Stimulated activated CD8-positive, alpha-beta memory T cell treated with anti-CD3 and anti-CD28 coated beads, Interleukin-7, amount 100 ng/mL, for 24 hours (primary cell): ENCODE data around the gene DGKD.

Experiments used
- DNase-seq: peaks from one replicate; pipeline ENCODE4 v3.0.0-alpha.2; 2020; ENCODE audit warnings: low read depth

The DGKD gene

DNA sequence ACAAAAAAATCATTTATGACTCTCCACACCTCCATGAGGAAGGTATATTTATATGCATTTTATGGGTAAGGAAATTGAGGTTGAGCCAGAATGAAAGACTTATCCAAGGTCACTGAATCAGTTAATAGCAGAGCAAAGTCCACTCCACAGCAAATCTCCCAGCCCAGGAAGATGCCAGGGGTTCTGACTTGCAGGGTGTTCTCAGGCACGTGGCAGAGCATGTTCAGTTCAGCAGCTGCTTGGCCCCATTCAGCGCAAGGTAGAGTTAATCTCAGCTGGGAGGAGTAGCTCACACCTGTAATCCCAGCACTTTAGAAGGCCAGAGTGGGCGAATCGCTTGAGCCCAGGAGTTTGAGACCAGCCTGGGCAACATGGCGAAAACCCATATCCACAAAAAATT, 17.8 kb upstream of the DGKD start:
- no peak for DNase-seq

DNA sequence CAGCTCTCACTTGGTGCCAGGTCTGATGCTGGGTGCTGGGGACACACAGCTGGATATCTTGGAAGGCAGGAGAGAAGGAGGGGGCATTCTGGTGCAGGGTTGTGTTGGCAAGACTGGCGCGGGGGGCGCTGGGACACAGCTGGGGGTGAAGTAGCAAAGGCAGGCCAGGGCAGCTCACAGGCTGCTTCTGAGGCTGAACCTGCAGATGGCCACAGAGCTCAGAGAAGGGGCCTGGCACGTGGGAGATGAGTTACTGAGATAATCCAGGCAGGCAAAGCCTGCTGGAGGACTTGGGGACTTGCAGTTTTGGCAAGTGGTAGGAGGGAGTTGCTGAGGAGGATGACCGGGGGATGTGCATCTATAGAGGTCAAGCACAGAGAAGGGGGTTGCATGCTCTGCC, 16.2 kb upstream of the DGKD start:
- DNase-seq: no peak

DNA sequence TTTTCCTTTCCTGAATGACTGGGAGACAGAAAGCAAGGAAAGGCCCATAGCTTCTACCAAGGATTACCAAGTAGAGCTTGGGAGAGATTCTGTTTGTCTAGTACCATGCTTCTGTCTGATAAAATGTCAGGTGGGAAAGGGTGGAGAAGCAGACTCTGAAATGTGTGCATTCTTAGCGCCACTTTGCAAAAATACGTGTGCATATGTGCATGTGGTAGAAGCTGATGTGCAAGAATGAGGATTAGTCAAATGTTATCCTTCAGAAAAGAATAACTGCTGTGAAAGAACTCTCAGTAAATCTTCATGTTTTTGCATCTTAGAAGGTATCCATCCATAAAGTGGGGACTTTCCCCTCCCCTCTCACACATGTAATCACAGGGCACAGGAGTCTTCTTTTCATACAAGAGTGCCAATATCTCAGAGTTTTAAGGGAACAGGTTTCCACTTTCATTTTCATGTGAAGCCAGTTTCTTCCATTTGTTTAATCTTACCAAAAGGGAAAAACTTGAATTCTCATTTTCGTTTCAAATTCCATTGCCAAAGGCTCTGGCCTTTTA, 15.4 kb upstream of the DGKD start:
- no peak for DNase-seq

DNA sequence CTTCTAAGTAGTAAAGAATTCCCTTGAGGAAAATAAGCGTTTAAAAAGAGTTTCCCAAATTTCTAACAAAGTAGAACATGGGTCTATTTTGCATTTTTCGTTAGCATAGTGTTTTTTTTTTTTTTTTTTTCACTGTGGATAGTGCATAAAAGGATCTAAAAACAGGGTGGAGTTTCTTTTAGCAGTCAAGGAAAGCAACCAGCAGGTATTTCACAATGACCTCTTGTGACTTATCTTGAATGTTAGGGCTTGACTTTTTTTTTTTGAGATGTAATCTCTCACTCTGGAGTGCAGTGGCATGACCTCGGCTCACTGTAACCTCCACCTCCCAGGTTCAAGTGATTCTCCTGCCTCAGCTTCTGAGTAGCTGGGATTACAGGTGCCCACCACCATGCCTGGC, 14.9 kb upstream of the DGKD start:
- no peak for DNase-seq

DNA sequence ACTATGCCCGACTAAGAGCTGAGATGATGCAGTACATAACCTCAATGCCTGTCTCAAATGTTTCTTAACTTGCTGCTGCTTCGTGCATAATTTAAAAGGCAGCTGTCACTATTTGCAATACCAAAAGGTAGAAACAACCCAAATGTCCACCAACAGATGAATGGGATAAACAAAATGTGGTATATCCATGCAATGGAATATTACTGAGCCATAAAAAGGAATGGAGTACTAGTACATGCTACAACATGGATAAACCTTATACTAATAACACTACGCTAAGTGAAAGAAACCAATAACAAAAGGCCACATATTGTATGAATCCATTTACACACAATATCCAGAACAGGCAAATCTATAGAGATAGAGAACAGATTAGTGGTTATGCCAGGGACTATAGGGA, 13.0 kb upstream of the DGKD start:
- DNase-seq: no peak

DNA sequence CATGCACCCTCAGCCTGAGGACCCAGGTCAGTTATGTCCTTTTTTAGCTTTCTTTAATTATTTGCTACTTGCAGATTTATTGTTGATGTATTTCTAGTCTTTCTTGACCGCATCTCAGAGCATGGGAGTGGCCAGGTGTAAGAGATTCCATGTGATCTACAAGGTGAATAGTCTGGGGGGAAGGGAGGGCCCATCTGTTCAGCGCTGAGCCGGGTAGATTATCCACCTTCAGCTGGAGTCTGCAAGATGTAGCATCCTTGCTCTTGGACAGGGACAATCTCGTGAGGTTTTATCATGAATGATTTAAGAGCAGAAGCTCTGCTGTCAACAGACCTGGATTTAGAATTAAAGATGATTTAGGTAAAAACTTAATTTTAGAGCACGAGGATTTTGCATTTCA, 12.0 kb upstream of the DGKD start:
- DNase-seq: no peak

DNA sequence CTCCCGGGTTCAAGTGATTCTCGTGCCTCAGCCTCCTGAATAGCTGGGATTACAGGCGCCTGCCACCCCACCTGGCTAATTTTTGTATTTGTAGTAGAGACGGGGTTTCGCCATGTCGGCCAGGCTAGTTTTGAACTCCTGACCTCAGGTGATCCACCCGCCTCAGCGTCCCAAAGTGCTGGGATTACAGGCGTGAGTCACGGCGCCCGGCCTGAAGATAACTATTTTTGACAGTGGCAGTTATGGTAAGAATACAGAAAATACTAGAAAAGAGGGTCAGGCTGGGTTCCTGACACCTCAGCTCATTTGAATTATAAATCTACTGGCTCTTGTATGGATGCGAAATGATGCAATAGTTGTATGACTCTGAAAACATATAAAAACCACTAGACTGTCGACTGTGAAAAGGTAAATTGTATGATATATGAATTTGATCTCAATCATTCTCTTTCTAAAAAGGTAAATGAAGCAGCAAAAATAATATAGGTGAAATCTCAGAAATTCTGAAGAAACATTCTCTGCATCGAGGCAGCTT, 11.1 kb upstream of the DGKD start:
- DNase-seq: no peak

DNA sequence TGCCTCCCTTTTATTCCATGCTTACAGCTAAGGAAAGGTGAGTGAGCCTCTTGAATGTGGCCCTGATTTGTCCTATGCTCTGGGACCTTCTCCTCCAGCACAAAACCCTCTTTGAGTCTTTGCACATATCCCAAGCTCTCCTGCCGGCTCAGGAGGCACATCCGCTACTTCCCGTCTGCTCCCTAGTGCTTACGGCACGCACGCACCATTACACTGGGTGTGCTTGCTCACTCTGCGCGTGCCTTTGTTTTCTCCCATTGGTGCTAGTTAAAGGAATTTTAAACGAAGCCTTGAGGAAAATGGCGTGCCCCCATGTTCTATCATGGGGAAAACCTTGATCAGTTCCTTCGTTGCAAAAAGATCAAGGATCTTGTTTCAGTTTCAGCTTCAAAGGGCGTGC, 7.9 kb upstream of the DGKD start:
- no peak for DNase-seq

DNA sequence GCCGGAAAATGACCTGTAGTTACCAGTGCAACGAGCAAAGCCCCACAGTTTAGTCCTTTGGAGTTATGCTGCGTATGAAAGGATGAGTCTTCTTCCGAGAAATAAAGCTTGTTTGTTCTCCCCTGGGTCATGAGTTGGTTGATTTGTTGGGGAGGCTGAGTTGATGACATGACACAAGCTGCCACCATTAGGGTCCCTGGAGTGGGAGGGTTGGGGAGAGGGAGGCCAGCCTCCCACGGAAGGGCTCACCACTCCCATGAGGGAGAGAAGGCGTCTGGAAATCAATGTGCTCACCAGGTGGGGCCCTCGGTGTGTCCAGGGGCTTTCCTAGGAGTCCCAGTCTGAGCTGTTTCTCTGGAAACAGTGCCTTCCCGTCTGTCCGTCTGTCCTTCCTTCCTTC, 7.4 kb upstream of the DGKD start:
- no peak for DNase-seq

DNA sequence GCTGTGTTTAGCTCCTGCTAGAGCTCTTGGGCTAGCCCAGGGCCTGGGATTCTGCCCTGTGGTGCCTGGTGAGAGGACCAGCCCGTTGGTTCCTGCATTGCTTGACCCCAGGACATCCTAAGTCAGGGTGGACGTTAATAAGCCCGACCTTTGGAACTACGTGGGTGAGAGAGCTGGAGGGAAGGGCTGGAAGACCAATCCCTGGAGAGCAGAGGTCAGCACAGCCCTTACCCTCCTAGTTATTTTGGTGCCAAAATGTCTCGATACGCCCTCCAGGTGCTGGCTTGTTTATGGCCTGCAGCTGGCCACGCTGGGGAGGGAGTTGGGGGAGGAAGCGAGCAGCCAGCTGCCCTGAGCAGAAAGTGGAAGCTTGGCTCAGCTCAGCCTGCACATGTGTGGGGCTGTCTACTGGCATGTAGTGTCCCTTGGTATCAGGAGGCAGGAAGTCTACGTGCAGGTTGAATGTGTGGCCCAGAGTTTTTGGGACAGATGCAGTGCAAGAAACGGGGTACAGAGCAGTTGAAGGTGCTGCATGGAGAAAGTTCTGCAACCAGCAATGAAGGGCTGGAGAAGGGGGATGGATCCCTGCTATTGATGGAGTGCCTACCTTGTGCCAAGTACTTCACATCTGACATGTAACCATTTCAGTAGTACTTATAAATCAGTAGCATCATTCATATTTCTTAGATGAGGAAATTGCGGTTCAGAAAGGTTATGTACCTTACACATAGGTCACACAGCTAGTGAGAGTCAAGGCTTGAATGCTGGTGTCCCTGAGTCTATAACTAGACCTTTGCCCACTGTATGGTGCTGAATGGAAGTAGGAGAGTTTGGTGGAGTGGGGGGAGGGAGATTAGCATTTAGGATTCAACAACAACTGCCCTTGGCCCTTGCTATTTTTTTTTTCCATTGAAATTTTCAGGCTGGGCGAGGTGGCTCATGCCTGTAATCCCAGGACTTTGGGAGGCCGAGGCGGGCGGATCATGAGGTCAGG, 5.0 kb upstream of the DGKD start:
- no peak for DNase-seq

DNA sequence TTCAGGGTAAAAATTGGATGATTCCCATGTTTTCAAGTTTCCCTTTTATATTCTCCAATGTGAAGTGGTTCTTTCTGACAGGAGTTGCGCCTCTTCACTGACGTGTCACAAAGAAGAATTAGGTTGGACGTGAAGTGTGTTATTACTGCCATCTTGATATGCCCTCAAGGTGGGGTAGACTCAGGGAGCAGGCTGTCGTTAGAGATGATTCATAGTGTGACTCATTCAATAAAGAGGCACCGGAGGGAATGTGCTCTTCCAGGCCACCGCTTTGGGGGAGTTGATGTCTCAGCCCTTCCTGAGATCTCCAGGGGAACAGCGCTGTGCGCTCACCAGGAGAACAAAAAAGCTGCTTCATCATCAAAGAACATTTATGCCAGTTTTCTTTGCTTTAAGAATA, 3.6 kb upstream of the DGKD start:
- no peak for DNase-seq

DNA sequence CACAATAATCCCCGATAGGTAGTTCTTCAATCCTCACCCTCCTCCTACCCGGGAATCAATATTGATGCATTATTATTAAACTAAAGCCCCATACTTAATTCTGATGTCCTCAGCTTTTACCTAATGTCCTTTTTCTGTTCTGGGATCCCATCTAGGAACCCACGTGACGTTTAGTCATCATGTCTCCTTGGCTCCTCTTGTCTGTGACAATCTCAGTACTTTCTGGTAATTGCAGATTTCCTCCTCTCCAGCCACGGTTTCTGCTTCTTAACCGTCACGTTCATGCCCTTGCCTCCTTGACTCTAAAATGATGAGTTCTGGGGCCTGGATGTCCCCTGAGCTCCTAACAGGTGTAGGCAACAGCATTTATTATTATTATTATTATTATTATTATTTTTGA, 2.9 kb upstream of the DGKD start:
- DNase-seq: no peak

DNA sequence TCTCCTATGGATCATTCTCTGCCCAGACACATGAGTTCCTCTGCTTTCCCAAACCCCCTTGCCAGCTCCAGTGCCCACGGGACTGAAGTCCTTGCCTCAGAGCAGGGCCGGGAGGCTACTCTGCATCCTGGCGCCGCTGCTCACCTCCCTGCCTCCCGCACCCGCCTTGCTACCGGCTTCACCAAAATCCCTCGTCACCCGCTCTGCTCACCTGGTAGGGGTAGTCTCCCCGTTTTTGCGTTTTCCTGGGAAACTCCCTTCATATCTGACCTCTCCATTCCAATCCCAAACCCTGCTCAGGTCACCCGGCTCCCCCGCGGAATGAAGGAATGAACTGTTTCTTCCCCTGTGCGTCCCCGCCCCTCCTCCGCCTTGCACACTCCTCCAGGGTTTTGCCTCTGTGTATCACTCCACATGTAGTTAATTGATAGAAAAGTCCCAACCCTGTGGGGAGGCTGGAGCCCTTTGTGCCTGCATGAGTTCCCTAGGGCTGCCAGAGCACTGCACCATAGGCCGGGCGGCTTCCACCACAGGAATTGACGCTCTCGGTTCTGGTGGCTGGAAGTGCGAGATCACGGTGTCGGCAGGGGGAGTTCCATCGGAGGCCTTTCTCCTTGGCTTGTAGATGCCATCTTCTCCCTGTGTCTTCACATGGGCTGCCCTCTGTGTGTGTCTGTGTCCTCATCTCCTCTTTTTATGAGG, 2.0 kb upstream of the DGKD start:
- no peak for DNase-seq

DNA sequence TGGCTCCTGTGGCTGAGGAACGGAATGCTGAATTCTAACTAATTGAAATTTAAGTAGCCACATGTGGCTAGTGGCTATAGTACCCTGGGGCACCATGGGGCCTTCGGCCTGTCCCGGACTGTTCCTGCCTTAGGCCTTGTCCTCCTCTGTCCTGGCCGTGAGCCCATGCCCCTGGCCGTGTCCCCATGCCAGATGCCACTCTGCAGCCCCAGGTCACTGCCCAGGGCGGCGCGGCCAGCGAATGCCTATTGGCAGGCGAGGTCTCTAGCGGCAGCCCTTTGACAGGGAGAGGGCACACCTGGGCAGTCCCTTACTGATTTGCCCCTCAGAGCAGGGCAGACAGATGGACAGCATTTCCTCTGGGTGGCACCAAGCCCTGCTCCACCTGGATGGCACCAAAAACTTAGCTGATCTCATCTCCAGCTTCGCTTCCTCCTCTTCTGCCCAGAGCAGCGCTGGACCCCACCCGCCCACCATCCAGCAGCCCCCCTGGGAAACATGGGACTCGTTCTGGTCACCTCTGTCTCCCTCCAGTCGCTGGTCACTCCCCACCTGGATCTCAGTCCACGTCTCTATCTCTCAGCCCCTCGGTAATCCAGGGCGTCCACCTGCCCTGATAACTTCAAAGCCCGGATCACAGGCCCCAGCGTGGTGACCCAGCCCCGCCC, 1.1 kb upstream of the DGKD start:
- DNase-seq: no peak

DNA sequence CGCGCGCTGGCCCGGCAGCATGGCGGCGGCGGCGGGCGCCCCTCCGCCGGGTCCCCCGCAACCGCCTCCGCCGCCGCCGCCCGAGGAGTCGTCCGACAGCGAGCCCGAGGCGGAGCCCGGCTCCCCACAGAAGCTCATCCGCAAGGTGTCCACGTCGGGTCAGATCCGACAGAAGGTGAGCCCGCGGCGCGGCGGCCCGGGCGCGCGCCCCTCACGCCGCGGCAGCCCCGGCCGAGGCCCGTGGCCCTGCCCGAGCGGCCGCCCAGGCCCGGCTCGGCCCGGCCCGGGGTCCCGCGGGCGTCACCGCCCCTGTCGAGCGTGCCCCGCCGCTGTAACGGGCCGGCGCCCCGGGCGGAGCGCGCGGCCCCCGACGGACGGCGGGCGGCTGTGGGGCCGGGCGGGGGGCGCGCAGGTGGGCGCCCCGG, 218 bp downstream of the DGKD start:
- DNase-seq: no peak

DNA sequence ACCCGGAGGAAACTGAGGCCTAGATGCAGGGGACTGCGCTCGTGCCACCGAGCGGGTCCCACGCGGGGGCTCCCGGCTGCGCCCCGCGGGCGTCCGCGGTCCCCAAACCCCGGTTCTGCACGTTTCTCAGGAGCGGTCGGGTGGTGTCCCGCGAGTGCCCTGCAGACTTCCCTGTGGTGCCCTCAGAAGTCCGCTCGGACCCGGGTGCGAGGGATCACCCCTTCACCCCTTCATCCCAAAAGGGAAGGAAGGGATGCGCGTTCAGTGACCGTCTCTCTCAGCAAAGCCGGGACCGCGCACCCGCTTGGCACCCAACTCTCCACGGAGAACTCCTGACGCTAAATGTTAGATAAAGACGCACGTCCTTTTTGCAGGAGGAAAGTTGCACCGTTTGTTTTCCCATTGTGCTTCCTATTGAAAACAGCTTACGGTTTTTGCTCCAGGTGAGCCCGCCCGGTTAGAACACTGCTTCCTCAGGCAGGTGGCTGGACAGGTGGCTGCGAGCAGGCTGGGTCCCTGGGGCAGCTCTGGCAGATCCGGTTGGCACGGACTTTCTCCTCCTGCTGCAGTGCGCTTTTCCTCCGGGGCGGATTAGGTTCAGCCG, 779 bp downstream of the DGKD start:
- no peak for DNase-seq

DNA sequence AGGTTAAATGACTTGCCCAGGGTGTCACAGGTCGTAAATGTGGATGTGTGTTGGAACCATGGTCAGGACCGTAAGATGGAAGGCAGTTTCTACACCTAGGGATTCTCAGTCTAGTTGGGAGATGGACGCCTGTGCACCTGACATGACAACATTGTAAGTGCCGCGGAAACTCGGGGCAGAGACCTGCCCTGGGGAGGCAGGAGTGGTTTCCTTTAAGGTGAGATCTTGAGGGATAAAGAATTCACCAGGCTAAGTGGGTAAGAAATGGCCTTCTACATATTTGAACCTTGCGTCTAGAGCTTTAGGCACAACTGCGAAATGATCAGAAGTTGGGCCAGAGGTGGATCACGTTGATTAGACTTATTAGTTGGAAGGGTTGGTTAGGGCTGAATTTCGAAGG, 1.6 kb downstream of the DGKD start:
- DNase-seq: no peak

DNA sequence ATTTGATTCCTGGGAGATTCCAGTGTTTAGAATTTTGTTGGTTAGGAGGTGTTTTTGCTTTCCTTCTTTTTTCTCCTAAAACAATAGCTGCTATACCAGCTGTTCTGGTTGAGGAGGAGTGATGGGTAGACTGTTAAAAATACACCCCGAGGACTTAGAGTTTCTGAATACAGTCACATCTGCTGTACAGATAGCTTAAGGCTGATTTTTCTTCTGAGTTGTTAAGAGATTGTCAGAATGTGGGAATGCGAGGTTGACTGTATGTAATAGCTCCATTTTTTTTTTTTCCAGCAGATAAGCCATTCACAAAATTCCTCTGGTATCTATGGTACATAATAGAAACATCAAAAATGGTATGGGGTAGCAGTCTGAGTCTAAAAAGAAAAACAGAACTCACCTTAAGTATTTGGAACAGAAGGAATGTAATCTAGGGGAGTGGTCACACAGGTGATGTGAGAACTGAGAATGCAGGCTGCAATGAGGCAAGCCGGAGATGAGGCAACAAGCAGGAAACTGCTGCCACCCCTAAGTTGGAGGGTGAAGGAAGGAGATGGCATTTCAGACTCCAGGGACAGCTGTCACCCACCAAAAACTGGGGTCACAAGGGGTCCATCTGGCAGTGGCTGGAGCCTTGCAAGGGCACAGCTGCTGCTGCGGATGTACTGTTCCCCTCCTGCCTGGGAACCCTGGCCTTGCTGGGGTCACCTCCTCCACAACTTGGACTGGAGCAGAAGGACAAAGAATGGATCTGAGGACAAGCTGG, 2.4 kb downstream of the DGKD start:
- DNase-seq: no peak

DNA sequence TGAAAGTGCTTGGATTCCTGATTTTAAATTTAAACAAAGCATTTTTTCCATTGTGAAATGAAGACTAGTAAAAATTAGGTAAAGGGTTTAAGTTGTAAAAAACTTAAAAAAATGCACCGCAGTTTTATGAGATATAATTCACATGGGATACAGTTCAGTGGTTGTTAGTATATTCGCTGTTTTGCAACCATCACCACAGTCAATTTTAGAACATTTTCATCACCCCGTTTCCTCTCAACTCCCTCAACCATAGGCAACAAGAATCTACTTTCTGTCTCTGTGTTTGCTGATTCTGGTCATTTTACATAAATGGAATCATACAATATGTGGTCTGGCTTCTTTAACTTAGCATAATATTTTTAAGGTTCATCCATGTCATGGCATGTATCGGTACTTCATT, 4.0 kb downstream of the DGKD start:
- DNase-seq: no peak

DNA sequence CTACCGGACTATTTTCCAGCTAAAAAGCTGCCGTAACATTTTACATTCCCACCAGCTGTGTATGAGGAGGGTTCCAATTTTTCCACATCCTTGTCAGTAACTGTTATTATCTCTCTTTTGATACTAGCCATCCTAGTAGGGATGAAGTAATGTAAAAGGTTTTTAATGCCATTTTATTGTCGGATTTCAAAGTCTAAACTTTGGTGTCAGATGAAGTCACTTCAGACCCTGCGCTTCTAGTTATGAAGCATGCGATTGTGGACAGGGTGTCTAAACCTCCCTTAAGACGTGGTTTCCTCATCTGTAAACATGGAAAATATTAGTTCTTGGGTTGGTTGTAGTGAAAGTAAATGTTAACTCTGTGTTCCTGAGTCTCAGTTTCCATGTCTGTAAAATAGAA, 4.7 kb downstream of the DGKD start:
- no peak for DNase-seq

DNA sequence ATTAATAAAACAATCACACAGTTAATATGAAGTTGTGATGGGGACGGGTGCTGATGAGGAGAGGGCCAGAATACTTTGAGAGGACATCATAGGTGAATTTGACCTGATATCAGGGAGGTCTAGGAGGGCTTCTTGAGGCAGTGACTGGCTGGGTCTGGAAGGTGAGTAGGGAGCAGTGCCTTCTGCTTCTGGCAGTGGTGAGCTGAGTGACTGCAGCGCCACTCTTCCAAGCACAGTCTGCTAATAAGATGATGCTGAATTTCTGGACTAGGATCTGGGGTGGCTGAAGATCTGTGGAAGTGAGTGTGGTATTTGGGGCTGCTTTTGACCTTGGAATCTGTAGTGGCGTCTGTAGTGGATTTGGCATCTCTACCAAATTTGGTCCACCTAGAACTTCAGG, 5.5 kb downstream of the DGKD start:
- no peak for DNase-seq
